GM19372 (cell line): ENCODE results near the gene AHRR.
"Not testable (repeated sequence)": the region's sequence is repeated elsewhere in the genome, so short reads cannot be mapped to it uniquely, and the experiment has no call there.

Experiments
- ATAC-seq: cut with Tn5 transposase; IDR thresholded peaks from one replicate; pipeline ENCODE4 v1.9.1; 2021; ENCODE audit warnings: mild to moderate bottlenecking, low read depth, moderate library complexity; ENCODE audit not compliant: unreplicated experiment

AHRR gene

GRCh38 chr5:375921-376798, 54.6 kb downstream of the AHRR start:
- no peak for ATAC-seq

- no peak for ATAC-seq
Measured at GRCh38 chr5:376799-377325, 55.3 kb downstream of the AHRR start.

GRCh38 chr5:377326-377981, 55.9 kb downstream of the AHRR start:
- ATAC-seq, result no peak

- no peak for ATAC-seq
Measured at GRCh38 chr5:378301-378891, 56.9 kb downstream of the AHRR start.

GRCh38 chr5:378976-379742, 57.6 kb downstream of the AHRR start:
- no peak for ATAC-seq

GRCh38 chr5:380701-381309, 59.3 kb downstream of the AHRR start:
- ATAC-seq, result no peak

- no peak for ATAC-seq
Measured at GRCh38 chr5:383066-383465, 61.6 kb downstream of the AHRR start.

GRCh38 chr5:383621-384020, 62.1 kb downstream of the AHRR start:
- no peak for ATAC-seq

- ATAC-seq, result not testable (repeated sequence)
Measured at GRCh38 chr5:384576-384975, 63.1 kb downstream of the AHRR start.

- ATAC-seq, result no peak
Measured at GRCh38 chr5:385321-385720, 63.8 kb downstream of the AHRR start.

- ATAC-seq, result no peak
Measured at GRCh38 chr5:386432-387341, 65.2 kb downstream of the AHRR start.

- no peak for ATAC-seq
Measured at GRCh38 chr5:387491-388265, 66.2 kb downstream of the AHRR start.

GRCh38 chr5:388266-389196, 67.0 kb downstream of the AHRR start:
- no peak for ATAC-seq

GRCh38 chr5:389197-389821, 67.8 kb downstream of the AHRR start:
- ATAC-seq, result no peak

- no peak for ATAC-seq
Measured at GRCh38 chr5:389891-390622, 68.5 kb downstream of the AHRR start.
